Activated naive CD4-positive, alpha-beta T cell treated with anti-CD3 and anti-CD28 coated beads for 36 hours (primary cell): Measurements from ENCODE around the gene SLC38A10. TPM values are rescaled to one million over a fixed set of nuclear protein-coding genes. Genes with fewer than 3 reads are reported as not detected.
A peak's percentile ranks its signal among the peaks of the same experiment; 100 is the strongest.

Experiments used
- CTCF ChIA-PET: fragments of 350-600 bp; sonication (Branson Sonifier 250); formaldehyde crosslinking; loops from one replicate; lab custom pipeline; 2021; ENCODE audit warnings: antibody characterized with exemption; lab: Charles Lee
- DNase-seq: peaks from one replicate; pipeline ENCODE4 v3.0.0-alpha.2; 2020
- H3K27ac Mint-ChIP-seq: one replicate; pipeline ENCODE4 v1.8.0; 2021; ENCODE audit warnings: mild to moderate bottlenecking, mixed read lengths
- H3K27me3 Mint-ChIP-seq: one replicate; pipeline ENCODE4 v1.8.0; 2021; ENCODE audit warnings: low read depth, mixed read lengths
- H3K36me3 Mint-ChIP-seq: one replicate; pipeline ENCODE4 v1.8.0; 2021; ENCODE audit warnings: low read depth, mixed read lengths
- H3K4me1 Mint-ChIP-seq: one replicate; pipeline ENCODE4 v1.8.0; 2021; ENCODE audit warnings: low read depth, mixed read lengths
- H3K4me3 Mint-ChIP-seq: one replicate; pipeline ENCODE4 v1.8.0; 2021; ENCODE audit warnings: mild to moderate bottlenecking, moderate library complexity, mixed read lengths
- H3K9me3 Mint-ChIP-seq: one replicate; pipeline ENCODE4 v1.8.0; 2021; ENCODE audit warnings: mixed read lengths
- intact Hi-C: fragments of 100-400 bp; cut with micrococcal nuclease; formaldehyde crosslinking; loops from one replicate; pipeline ENCODE4 v1.15.1; 2023
- total RNA-seq, 2 experiments: library from RNA; stranded (reverse); gene quantifications; one replicate each; pipeline ENCODE4 v1.2.3, GENCODE V29; 2021

Gene SLC38A10
- total RNA-seq, 2 experiments from 2014 or later, result 29.1 to 31.9 TPM

GRCh38 chr17:81260171-81260570 is 34.9 kb downstream of the SLC38A10 start:
- Mint-ChIP-seq H3K4me3 (no peak overlapping the region), H3K9me3 (no peaks in the 10 kb centered on the region), H3K27ac (no peak overlapping the region), H3K27me3 (no peaks in the 10 kb centered on the region), H3K36me3 (peaks cover 1% of the 10 kb centered on the region), H3K4me1 (no peaks in the 10 kb centered on the region)
- DNase-seq, result no peak
- intact Hi-C loops, result no loop called here
- CTCF ChIA-PET, result interaction anchor here (1.4 kb wide), 1 partner anchor 224 kb away, joined by 5 read pairs; no protein-coding TSS in a partner anchor

GRCh38 chr17:81259058-81259605 is 36.0 kb downstream of the SLC38A10 start:
- CTCF ChIA-PET, result interaction anchor here (0.6 to 1.2 kb wide), 2 partner anchors 9 to 226 kb away, joined by 3 to 4 read pairs; no protein-coding TSS in a partner anchor
- no peak overlapping the region for H3K4me3 Mint-ChIP-seq
- H3K27ac Mint-ChIP-seq, result no peak overlapping the region
- no peaks in the 10 kb centered on the region for H3K27me3 Mint-ChIP-seq
- H3K4me1 Mint-ChIP-seq, result no peaks in the 10 kb centered on the region
- intact Hi-C loops, result loop anchor here (10.0 kb wide), 1 partner anchor 136 kb away; the partner anchor contains the start of gene BAHCC1
- H3K36me3 Mint-ChIP-seq, result peaks cover 1% of the 10 kb centered on the region
- H3K9me3 Mint-ChIP-seq, result no peaks in the 10 kb centered on the region
- no peak for DNase-seq

GRCh38 chr17:81258292-81258691 is 36.8 kb downstream of the SLC38A10 start:
- Mint-ChIP-seq H3K4me1 (peaks cover 3% of the 10 kb centered on the region), H3K36me3 (peaks cover 1% of the 10 kb centered on the region), H3K4me3 (no peak overlapping the region), H3K9me3 (no peaks in the 10 kb centered on the region), H3K27ac (no peak overlapping the region), H3K27me3 (no peaks in the 10 kb centered on the region)
- no peak for DNase-seq
- CTCF ChIA-PET, result no interaction called here
- intact Hi-C loops, result loop anchor here (10.0 kb wide), 1 partner anchor 137 kb away; the partner anchor contains the start of gene BAHCC1

GRCh38 chr17:81257533-81257932 is 37.6 kb downstream of the SLC38A10 start:
- no peak for DNase-seq
- Mint-ChIP-seq H3K36me3 (peaks cover 6% of the 10 kb centered on the region), H3K4me1 (peaks cover 5% of the 10 kb centered on the region), H3K4me3 (no peak overlapping the region), H3K27me3 (no peaks in the 10 kb centered on the region), H3K9me3 (no peaks in the 10 kb centered on the region), H3K27ac (no peak overlapping the region)
- CTCF ChIA-PET, result interaction anchor here (0.8 kb wide), 1 partner anchor 344 kb away, joined by 3 read pairs; no protein-coding TSS in a partner anchor
- intact Hi-C loops, result loop anchor here (10.0 kb wide), 1 partner anchor 137 kb away; the partner anchor contains the start of gene BAHCC1

- Mint-ChIP-seq H3K9me3 (no peaks in the 10 kb centered on the region), H3K36me3 (peaks cover 8% of the 10 kb centered on the region), H3K4me3 (no peak overlapping the region), H3K4me1 (peaks cover 5% of the 10 kb centered on the region), H3K27me3 (no peaks in the 10 kb centered on the region), H3K27ac (no peak overlapping the region)
- CTCF ChIA-PET, result interaction anchor here (0.8 to 1.2 kb wide), 2 partner anchors 228 to 345 kb away, joined by 3 to 4 read pairs; no protein-coding TSS in a partner anchor
- DNase-seq, result no peak
- intact Hi-C loops, result loop anchor here (10.0 kb wide), 1 partner anchor 138 kb away; the partner anchor contains the start of gene BAHCC1
These were observed 38.5 kb downstream of the SLC38A10 start for GRCh38 chr17:81256616-81257015.

- Mint-ChIP-seq H3K27ac (no peak overlapping the region), H3K9me3 (no peaks in the 10 kb centered on the region), H3K36me3 (peaks cover 8% of the 10 kb centered on the region), H3K4me3 (no peak overlapping the region), H3K4me1 (peaks cover 5% of the 10 kb centered on the region), H3K27me3 (no peaks in the 10 kb centered on the region)
- DNase-seq, result no peak
- intact Hi-C loops, result loop anchor here (10.0 kb wide), 1 partner anchor 140 kb away; the partner anchor contains the start of gene BAHCC1
- CTCF ChIA-PET, result no interaction called here
These were observed 40.0 kb downstream of the SLC38A10 start for GRCh38 chr17:81254955-81255717.

GRCh38 chr17:81253358-81254131 is 41.6 kb downstream of the SLC38A10 start:
- Mint-ChIP-seq H3K27me3 (no peaks in the 10 kb centered on the region), H3K36me3 (peaks cover 8% of the 10 kb centered on the region), H3K27ac (no peak overlapping the region), H3K4me1 (peaks cover 5% of the 10 kb centered on the region), H3K4me3 (no peak overlapping the region), H3K9me3 (no peaks in the 10 kb centered on the region)
- CTCF ChIA-PET, result interaction anchor here (0.7 to 1.9 kb wide), 7 partner anchors 32 to 292 kb away, joined by 3 to 10 read pairs (median 3); no protein-coding TSS in a partner anchor
- intact Hi-C loops, result loop anchor here (1.0 to 10.0 kb wide), 4 partner anchors 43 to 348 kb away; partner anchors contain the start of gene BAHCC1
- peak; percentile 68 for DNase-seq

- Mint-ChIP-seq H3K4me3 (no peak overlapping the region), H3K4me1 (peaks cover 5% of the 10 kb centered on the region), H3K9me3 (no peaks in the 10 kb centered on the region), H3K27ac (no peak overlapping the region), H3K36me3 (peaks cover 8% of the 10 kb centered on the region), H3K27me3 (no peaks in the 10 kb centered on the region)
- intact Hi-C loops, result loop anchor here (1.0 to 10.0 kb wide), 4 partner anchors 44 to 348 kb away; partner anchors contain the start of gene BAHCC1
- CTCF ChIA-PET, result interaction anchor here (0.6 to 1.9 kb wide), 7 partner anchors 33 to 293 kb away, joined by 3 to 10 read pairs (median 3); no protein-coding TSS in a partner anchor
- no peak for DNase-seq
These were observed 42.1 kb downstream of the SLC38A10 start for GRCh38 chr17:81252987-81253329.

- DNase-seq, result no peak
- intact Hi-C loops, result loop anchor here (2.0 to 10.0 kb wide), 2 partner anchors 44 to 142 kb away; partner anchors contain the start of gene BAHCC1
These were observed 42.7 kb downstream of the SLC38A10 start for GRCh38 chr17:81252326-81252986.

GRCh38 chr17:81251709-81252301 is 43.3 kb downstream of the SLC38A10 start:
- CTCF ChIA-PET, result no interaction called here
- Mint-ChIP-seq H3K9me3 (no peaks in the 10 kb centered on the region), H3K36me3 (peaks cover 9% of the 10 kb centered on the region), H3K4me3 (no peak overlapping the region), H3K27me3 (no peaks in the 10 kb centered on the region), H3K27ac (no peak overlapping the region), H3K4me1 (peaks cover 5% of the 10 kb centered on the region)
- intact Hi-C loops, result loop anchor here (2.0 to 10.0 kb wide), 2 partner anchors 45 to 143 kb away; partner anchors contain the start of gene BAHCC1
- no peak for DNase-seq

More at GRCh38 chr17:81252326-81252986, 42.7 kb downstream of the SLC38A10 start:
- CTCF ChIA-PET, result interaction anchor here (0.6 to 1.9 kb wide), 7 partner anchors 33 to 293 kb away, joined by 3 to 10 read pairs (median 3); no protein-coding TSS in a partner anchor
- Mint-ChIP-seq H3K27ac (no peak overlapping the region), H3K4me1 (peaks cover 5% of the 10 kb centered on the region), H3K36me3 (peaks cover 8% of the 10 kb centered on the region), H3K27me3 (no peaks in the 10 kb centered on the region), H3K4me3 (no peak overlapping the region), H3K9me3 (no peaks in the 10 kb centered on the region)
